DOHH2 (cell line): ENCODE data around the gene ELOA.

Experiments
- H3F3A ChIP-seq: fragments of 200-600 bp; sonication (generic), shearing (Covaris generic); 2 replicates; pipeline ENCODE4 v1.6.0; 2016; ENCODE audit warnings: antibody characterized with exemption, mild to moderate bottlenecking; ENCODE audit not compliant: control insufficient read depth, insufficient read depth
- H3K27ac ChIP-seq: fragments of 200-600 bp; sonication (generic); 2 replicates; pipeline ENCODE4 v1.5.1; 2014; ENCODE audit warnings: low read depth, mild to moderate bottlenecking, low read length, moderate library complexity
- H3K27me3 ChIP-seq: fragments of 200-600 bp; sonication (generic); 2 replicates; pipeline ENCODE4 v1.6.1; 2014; ENCODE audit warnings: mild to moderate bottlenecking, low read length, mixed read lengths; ENCODE audit not compliant: control insufficient read depth
- H3K36me3 ChIP-seq: fragments of 200-600 bp; sonication (generic); 2 replicates; pipeline ENCODE4 v1.6.1; 2014; ENCODE audit warnings: mild to moderate bottlenecking, low read length, moderate library complexity, mixed read lengths; ENCODE audit not compliant: control insufficient read depth
- H3K4me1 ChIP-seq: fragments of 200-600 bp; sonication (generic); 2 replicates; pipeline ENCODE4 v1.6.1; 2014; ENCODE audit warnings: mild to moderate bottlenecking, low read length, mixed read lengths; ENCODE audit not compliant: control insufficient read depth
- H3K4me2 ChIP-seq: fragments of 200-600 bp; sonication (generic); 2 replicates; pipeline ENCODE4 v1.6.0; 2014; ENCODE audit warnings: mild to moderate bottlenecking, low read length, moderate library complexity
- H3K4me3 ChIP-seq: fragments of 200-600 bp; sonication (generic); 2 replicates; pipeline ENCODE4 v1.5.1; 2014; ENCODE audit warnings: mild to moderate bottlenecking, low read length, mixed read lengths
- H3K79me2 ChIP-seq: fragments of 200-600 bp; sonication (generic); 2 replicates; pipeline ENCODE4 v1.6.1; 2014; ENCODE audit warnings: mild to moderate bottlenecking, low read length, mixed read lengths; ENCODE audit not compliant: control insufficient read depth
- H3K9me2 ChIP-seq: fragments of 200-600 bp; sonication (generic); replicated peaks from 2 replicates; pipeline ENCODE4 v1.6.1; 2014; ENCODE audit warnings: mild to moderate bottlenecking, low read length, mixed read lengths; ENCODE audit not compliant: control insufficient read depth
- H3K9me3 ChIP-seq: fragments of 200-600 bp; sonication (generic); 2 replicates; pipeline ENCODE4 v1.6.1; 2014; ENCODE audit warnings: antibody characterized with exemption, low read length, mixed read lengths; ENCODE audit not compliant: control insufficient read depth, insufficient read depth
- H4K20me1 ChIP-seq: fragments of 200-600 bp; sonication (generic); 2 replicates; pipeline ENCODE4 v1.6.0; 2014; ENCODE audit warnings: low read depth, mild to moderate bottlenecking, antibody characterized with exemption, low read length, moderate library complexity; ENCODE audit not compliant: control insufficient read depth, insufficient read depth
- CTCF ChIP-seq: fragments of 200-600 bp; sonication (generic); IDR thresholded peaks from one replicate; pipeline ENCODE4 v1.5.1; 2014; ENCODE audit warnings: antibody characterized with exemption, mild to moderate bottlenecking, low read depth, low read length; ENCODE audit not compliant: poor library complexity, severe bottlenecking
- EZH2phosphoT487 ChIP-seq: fragments of 200-600 bp; sonication (generic); IDR thresholded peaks from 2 replicates; pipeline ENCODE4 v1.6.1; 2017; ENCODE audit warnings: borderline replicate concordance, mild to moderate bottlenecking, antibody characterized with exemption, low read length, moderate library complexity, mixed read lengths

ELOA gene

GRCh38 chr1:23799255-23799569, 55.9 kb downstream of the ELOA start:
- Histone ChIP-seq H3K9me2 (no peaks in the 10 kb centered on the region), H3K27me3 (no peaks in the 10 kb centered on the region), H3K4me1 (peaks cover 17% of the 10 kb centered on the region), H3K9me3 (no peaks in the 10 kb centered on the region), H4K20me1 (no peaks in the 10 kb centered on the region), H3K79me2 (peaks cover 9% of the 10 kb centered on the region), H3K4me2 (peak overlapping the region; percentile 98), H3F3A (no peaks in the 10 kb centered on the region), H3K4me3 (peak overlapping the region; percentile 94), H3K27ac (0 out of 2 replicates have a peak overlapping the region, but pooled peaks have one; percentile 6), H3K36me3 (peaks cover 27% of the 10 kb centered on the region)
- no peak for TF ChIP-seq EZH2phosphoT487
- no peak for TF ChIP-seq CTCF

GRCh38 chr1:23799570-23800399, 56.5 kb downstream of the ELOA start:
- peak overlapping the region; percentile 94 for H3K4me3 ChIP-seq
- TF ChIP-seq CTCF: no peak
- TF ChIP-seq EZH2phosphoT487: no peak
- H3K79me2 ChIP-seq: peaks cover 9% of the 10 kb centered on the region
- peak overlapping the region; percentile 98 for H3K4me2 ChIP-seq
- peaks cover 17% of the 10 kb centered on the region for H3K4me1 ChIP-seq
- H4K20me1 ChIP-seq: no peaks in the 10 kb centered on the region
- no peaks in the 10 kb centered on the region for H3F3A ChIP-seq
- H3K36me3 ChIP-seq: peaks cover 27% of the 10 kb centered on the region
- no peaks in the 10 kb centered on the region for H3K9me2 ChIP-seq
- no peaks in the 10 kb centered on the region for H3K9me3 ChIP-seq
- no peaks in the 10 kb centered on the region for H3K27me3 ChIP-seq
- H3K27ac ChIP-seq: 0 out of 2 replicates have a peak overlapping the region, but pooled peaks have one; percentile 6

GRCh38 chr1:23800400-23801337, 57.4 kb downstream of the ELOA start, which contains the start of gene GALE:
GALE (minus strand) TSS chr1:23800754; CDS start chr1:23799007, 1,747 bp downstream.
- Histone ChIP-seq H3K36me3 (peaks cover 23% of the 10 kb centered on the region), H3F3A (no peaks in the 10 kb centered on the region), H3K9me3 (no peaks in the 10 kb centered on the region), H3K27me3 (no peaks in the 10 kb centered on the region), H3K4me2 (peak within 1 kb of the TSS; percentile 98), H3K4me1 (peaks cover 17% of the 10 kb centered on the region), H3K9me2 (no peaks in the 10 kb centered on the region), H3K27ac (peak within 1 kb of the TSS; percentile 35), H3K4me3 (peak within 1 kb of the TSS; percentile 94), H3K79me2 (peaks cover 9% of the 10 kb centered on the region), H4K20me1 (no peaks in the 10 kb centered on the region)
- TF ChIP-seq EZH2phosphoT487: no peak
- no peak for TF ChIP-seq CTCF
